GM23338 (cell line): ENCODE data around the gene AFTPH. TPM values are rescaled to one million over a fixed set of nuclear protein-coding genes. Genes with fewer than 3 reads are reported as not detected.

Source experiments
- ATAC-seq: fragments of 200-7000 bp; cut with Tn5 transposase; 3 replicates; pipeline ENCODE4 v1.9.1; 2020
- DNase-seq: peaks from one replicate; pipeline ENCODE4 v3.0.0-alpha.2; 2015; ENCODE audit warnings: low spot score
- H2AFZ ChIP-seq: fragments of 200-600 bp; sonication (generic); 2 replicates; pipeline ENCODE4 v1.8.0; 2016; ENCODE audit warnings: antibody characterized with exemption, mild to moderate bottlenecking, moderate library complexity
- H3F3A ChIP-seq: fragments of 200-600 bp; sonication (generic); replicated peaks from 2 replicates; pipeline ENCODE4 v1.8.0; 2017; ENCODE audit warnings: antibody characterized with exemption, mixed run types, low read depth
- H3K27ac ChIP-seq: fragments of 200-600 bp; sonication (generic); 2 replicates; pipeline ENCODE4 v1.6.1; 2016; ENCODE audit warnings: low read depth
- H3K27me3 ChIP-seq: fragments of 200-600 bp; sonication (generic); 2 replicates; pipeline ENCODE4 v1.8.0; 2016; ENCODE audit warnings: mild to moderate bottlenecking, mixed run types, moderate library complexity; ENCODE audit not compliant: insufficient read depth
- H3K36me3 ChIP-seq: fragments of 200-600 bp; sonication (generic); 2 replicates; pipeline ENCODE4 v1.8.0; 2016; ENCODE audit warnings: mild to moderate bottlenecking; ENCODE audit not compliant: insufficient read depth
- H3K4me1 ChIP-seq: fragments of 200-600 bp; sonication (generic); 2 replicates; pipeline ENCODE4 v1.8.0; 2016; ENCODE audit warnings: mild to moderate bottlenecking, moderate library complexity; ENCODE audit not compliant: insufficient read depth
- H3K4me2 ChIP-seq: fragments of 200-600 bp; sonication (generic); 2 replicates; pipeline ENCODE4 v1.7.1; 2017; ENCODE audit warnings: mixed run types
- H3K4me3 ChIP-seq: fragments of 200-600 bp; sonication (generic); 2 replicates; pipeline ENCODE4 v1.6.1; 2016; ENCODE audit warnings: mixed run types
- H3K79me2 ChIP-seq: fragments of 200-600 bp; sonication (generic); replicated peaks from 2 replicates; pipeline ENCODE4 v1.8.0; 2017; ENCODE audit warnings: mild to moderate bottlenecking; ENCODE audit not compliant: insufficient read depth
- H3K9me2 ChIP-seq: fragments of 200-600 bp; sonication (generic); 2 replicates; pipeline ENCODE4 v1.8.0; 2017; ENCODE audit not compliant: insufficient read depth
- H4K20me1 ChIP-seq: fragments of 200-600 bp; sonication (generic); replicated peaks from 2 replicates; pipeline ENCODE4 v1.8.0; 2017; ENCODE audit warnings: mild to moderate bottlenecking; ENCODE audit not compliant: insufficient read depth
- H3K27ac Mint-ChIP-seq: 2 replicates; pipeline ENCODE4 v1.8.0; 2020; ENCODE audit warnings: inconsistent platforms, mild to moderate bottlenecking, moderate library complexity, mixed read lengths
- H3K27me3 Mint-ChIP-seq: 3 replicates; pipeline ENCODE4 v1.8.0; 2022; ENCODE audit warnings: low read depth, mild to moderate bottlenecking, moderate library complexity, mixed read lengths, inconsistent platforms; ENCODE audit not compliant: insufficient read depth, poor library complexity
- H3K36me3 Mint-ChIP-seq: 3 replicates; pipeline ENCODE4 v1.8.0; 2021; ENCODE audit warnings: low read depth, mild to moderate bottlenecking, inconsistent platforms, moderate library complexity, mixed read lengths
- H3K4me1 Mint-ChIP-seq: 3 replicates; pipeline ENCODE4 v1.8.0; 2020; ENCODE audit warnings: mild to moderate bottlenecking, inconsistent platforms, mixed read lengths
- H3K4me3 Mint-ChIP-seq: 3 replicates; pipeline ENCODE4 v1.8.0; 2021; ENCODE audit warnings: moderate library complexity, mild to moderate bottlenecking, inconsistent platforms, mixed read lengths
- H3K9me3 Mint-ChIP-seq: 3 replicates; pipeline ENCODE4 v1.8.0; 2020; ENCODE audit warnings: moderate library complexity, mild to moderate bottlenecking, inconsistent platforms, mixed read lengths
- CREB1 ChIP-seq: fragments of 250-450 bp; sonication (Bioruptor Pico); IDR thresholded peaks from 2 replicates; pipeline ENCODE4 v1.5.0; 2020; ENCODE audit warnings: low read depth, mild to moderate bottlenecking, moderate library complexity
- EZH2 ChIP-seq: fragments of 200-600 bp; sonication (generic); IDR thresholded peaks from one replicate; pipeline ENCODE4 v1.8.0; 2017; ENCODE audit warnings: antibody characterized with exemption, mild to moderate bottlenecking, low read depth; ENCODE audit not compliant: unreplicated experiment
- EZH2phosphoT487 ChIP-seq: fragments of 200-600 bp; sonication (generic); IDR thresholded peaks from one replicate; pipeline ENCODE4 v1.8.1; 2018; ENCODE audit warnings: antibody characterized with exemption; ENCODE audit not compliant: unreplicated experiment
- JUNB ChIP-seq: IDR thresholded peaks from one replicate; pipeline ENCODE4 v1.6.1; 2016; ENCODE audit warnings: antibody characterized with exemption; ENCODE audit not compliant: unreplicated experiment
- NANOG ChIP-seq: IDR thresholded peaks from 2 replicates; pipeline ENCODE4 v1.6.1; 2016; ENCODE audit warnings: antibody characterized with exemption, borderline replicate concordance
- POLR2AphosphoS5 ChIP-seq: IDR thresholded peaks from 2 replicates; pipeline ENCODE4 v1.6.1; 2016; ENCODE audit warnings: antibody characterized with exemption, low read depth
- REST ChIP-seq: IDR thresholded peaks from one replicate; pipeline ENCODE4 v1.6.1; 2018; ENCODE audit warnings: antibody characterized with exemption; ENCODE audit not compliant: unreplicated experiment
- STAT1 ChIP-seq: IDR thresholded peaks from one replicate; pipeline ENCODE4 v1.6.1; 2016; ENCODE audit warnings: antibody characterized with exemption; ENCODE audit not compliant: unreplicated experiment
- ZNF114 ChIP-seq: fragments of 250-450 bp; sonication (Bioruptor Pico); IDR thresholded peaks from 2 replicates; pipeline ENCODE4 v1.5.0; 2020; ENCODE audit warnings: mild to moderate bottlenecking, moderate library complexity
- ZNF331 ChIP-seq: fragments of 250-450 bp; sonication (Bioruptor Pico); IDR thresholded peaks from 2 replicates; pipeline ENCODE4 v1.5.0; 2020; ENCODE audit warnings: low read depth, mild to moderate bottlenecking, moderate library complexity
- polyA plus RNA-seq: library from polyadenylated mRNA; unstranded; fragments of >200 nt; fragmentation: Nextera tagmentation; extraction: Ambion mirVana; gene quantifications from 2 replicates; pipeline ENCODE4 v1.2.1, GENCODE V29; 2016
- total RNA-seq: library from RNA; depleted of rRNA; stranded (reverse); fragments of >200 nt; shearing (Covaris generic); gene quantifications from 2 replicates; pipeline ENCODE4 v1.2.3, GENCODE V29; 2014
- TF ChIP-seq, protein P1 (sequence below): fragments of 250-450 bp; sonication (Bioruptor Pico); IDR thresholded peaks from 2 replicates; pipeline ENCODE4 v1.5.0; 2020; ENCODE audit warnings: mild to moderate bottlenecking, moderate library complexity
- TF ChIP-seq, protein P2 (sequence below): IDR thresholded peaks from 2 replicates; pipeline ENCODE4 v1.6.1; 2016; ENCODE audit warnings: antibody characterized with exemption
- TF ChIP-seq, protein P3 (sequence below), 2 experiments: fragments of 200-600 bp in 1 of 2; sonication (generic) in 1 of 2; conservative IDR thresholded peaks; 2 replicates each; pipeline versions ENCODE4 v1.5.1 to v1.6.1; 2016 to 2017; ENCODE audit warnings: antibody characterized with exemption in 2 of 2, low read depth in 2 of 2, mild to moderate bottlenecking in 2 of 2, moderate library complexity in 1 of 2

AFTPH gene
- total and polyA plus RNA-seq, 2 experiments from 2014 or later, result 14.9 to 20.6 TPM

- no peak overlapping the region for H3K27ac Mint-ChIP-seq
- no peak overlapping the region for H3K4me2 ChIP-seq
Measured at GRCh38 chr2:64627860-64628841, 104.0 kb downstream of the AFTPH start.

More at GRCh38 chr2:64627860-64628841, 104.0 kb downstream of the AFTPH start:
- Mint-ChIP-seq H3K9me3 (no peaks in the 10 kb centered on the region), H3K27me3 (peaks cover 8% of the 10 kb centered on the region), H3K36me3 (no peaks in the 10 kb centered on the region), H3K4me3 (no peak overlapping the region), H3K4me1 (peaks cover 18% of the 10 kb centered on the region)
- ATAC-seq (no peak), DNase-seq (no peak)
- Histone ChIP-seq H4K20me1 (no peaks in the 10 kb centered on the region), H3K79me2 (no peaks in the 10 kb centered on the region), H3K27ac (no peak overlapping the region), H3K36me3 (no peaks in the 10 kb centered on the region), H2AFZ (no peak overlapping the region), H3F3A (no peaks in the 10 kb centered on the region), H3K4me3 (no peak overlapping the region), H3K27me3 (no peaks in the 10 kb centered on the region), H3K4me1 (0 out of 2 replicates have a peak, but pooled peaks cover 3% of the 10 kb centered on the region), H3K9me2 (no peaks in the 10 kb centered on the region)
- TF ChIP-seq REST (no peak), EZH2 (no peak), EZH2phosphoT487 (no peak), NANOG (no peak), JUNB (no peak), CREB1 (CRISPR knock-in tag) (no peak), POLR2AphosphoS5 (no peak), ZNF331 (no peak), ZNF114 (CRISPR knock-in tag) (no peak), STAT1 (no peak)
- TF ChIP-seq, protein P1, sequence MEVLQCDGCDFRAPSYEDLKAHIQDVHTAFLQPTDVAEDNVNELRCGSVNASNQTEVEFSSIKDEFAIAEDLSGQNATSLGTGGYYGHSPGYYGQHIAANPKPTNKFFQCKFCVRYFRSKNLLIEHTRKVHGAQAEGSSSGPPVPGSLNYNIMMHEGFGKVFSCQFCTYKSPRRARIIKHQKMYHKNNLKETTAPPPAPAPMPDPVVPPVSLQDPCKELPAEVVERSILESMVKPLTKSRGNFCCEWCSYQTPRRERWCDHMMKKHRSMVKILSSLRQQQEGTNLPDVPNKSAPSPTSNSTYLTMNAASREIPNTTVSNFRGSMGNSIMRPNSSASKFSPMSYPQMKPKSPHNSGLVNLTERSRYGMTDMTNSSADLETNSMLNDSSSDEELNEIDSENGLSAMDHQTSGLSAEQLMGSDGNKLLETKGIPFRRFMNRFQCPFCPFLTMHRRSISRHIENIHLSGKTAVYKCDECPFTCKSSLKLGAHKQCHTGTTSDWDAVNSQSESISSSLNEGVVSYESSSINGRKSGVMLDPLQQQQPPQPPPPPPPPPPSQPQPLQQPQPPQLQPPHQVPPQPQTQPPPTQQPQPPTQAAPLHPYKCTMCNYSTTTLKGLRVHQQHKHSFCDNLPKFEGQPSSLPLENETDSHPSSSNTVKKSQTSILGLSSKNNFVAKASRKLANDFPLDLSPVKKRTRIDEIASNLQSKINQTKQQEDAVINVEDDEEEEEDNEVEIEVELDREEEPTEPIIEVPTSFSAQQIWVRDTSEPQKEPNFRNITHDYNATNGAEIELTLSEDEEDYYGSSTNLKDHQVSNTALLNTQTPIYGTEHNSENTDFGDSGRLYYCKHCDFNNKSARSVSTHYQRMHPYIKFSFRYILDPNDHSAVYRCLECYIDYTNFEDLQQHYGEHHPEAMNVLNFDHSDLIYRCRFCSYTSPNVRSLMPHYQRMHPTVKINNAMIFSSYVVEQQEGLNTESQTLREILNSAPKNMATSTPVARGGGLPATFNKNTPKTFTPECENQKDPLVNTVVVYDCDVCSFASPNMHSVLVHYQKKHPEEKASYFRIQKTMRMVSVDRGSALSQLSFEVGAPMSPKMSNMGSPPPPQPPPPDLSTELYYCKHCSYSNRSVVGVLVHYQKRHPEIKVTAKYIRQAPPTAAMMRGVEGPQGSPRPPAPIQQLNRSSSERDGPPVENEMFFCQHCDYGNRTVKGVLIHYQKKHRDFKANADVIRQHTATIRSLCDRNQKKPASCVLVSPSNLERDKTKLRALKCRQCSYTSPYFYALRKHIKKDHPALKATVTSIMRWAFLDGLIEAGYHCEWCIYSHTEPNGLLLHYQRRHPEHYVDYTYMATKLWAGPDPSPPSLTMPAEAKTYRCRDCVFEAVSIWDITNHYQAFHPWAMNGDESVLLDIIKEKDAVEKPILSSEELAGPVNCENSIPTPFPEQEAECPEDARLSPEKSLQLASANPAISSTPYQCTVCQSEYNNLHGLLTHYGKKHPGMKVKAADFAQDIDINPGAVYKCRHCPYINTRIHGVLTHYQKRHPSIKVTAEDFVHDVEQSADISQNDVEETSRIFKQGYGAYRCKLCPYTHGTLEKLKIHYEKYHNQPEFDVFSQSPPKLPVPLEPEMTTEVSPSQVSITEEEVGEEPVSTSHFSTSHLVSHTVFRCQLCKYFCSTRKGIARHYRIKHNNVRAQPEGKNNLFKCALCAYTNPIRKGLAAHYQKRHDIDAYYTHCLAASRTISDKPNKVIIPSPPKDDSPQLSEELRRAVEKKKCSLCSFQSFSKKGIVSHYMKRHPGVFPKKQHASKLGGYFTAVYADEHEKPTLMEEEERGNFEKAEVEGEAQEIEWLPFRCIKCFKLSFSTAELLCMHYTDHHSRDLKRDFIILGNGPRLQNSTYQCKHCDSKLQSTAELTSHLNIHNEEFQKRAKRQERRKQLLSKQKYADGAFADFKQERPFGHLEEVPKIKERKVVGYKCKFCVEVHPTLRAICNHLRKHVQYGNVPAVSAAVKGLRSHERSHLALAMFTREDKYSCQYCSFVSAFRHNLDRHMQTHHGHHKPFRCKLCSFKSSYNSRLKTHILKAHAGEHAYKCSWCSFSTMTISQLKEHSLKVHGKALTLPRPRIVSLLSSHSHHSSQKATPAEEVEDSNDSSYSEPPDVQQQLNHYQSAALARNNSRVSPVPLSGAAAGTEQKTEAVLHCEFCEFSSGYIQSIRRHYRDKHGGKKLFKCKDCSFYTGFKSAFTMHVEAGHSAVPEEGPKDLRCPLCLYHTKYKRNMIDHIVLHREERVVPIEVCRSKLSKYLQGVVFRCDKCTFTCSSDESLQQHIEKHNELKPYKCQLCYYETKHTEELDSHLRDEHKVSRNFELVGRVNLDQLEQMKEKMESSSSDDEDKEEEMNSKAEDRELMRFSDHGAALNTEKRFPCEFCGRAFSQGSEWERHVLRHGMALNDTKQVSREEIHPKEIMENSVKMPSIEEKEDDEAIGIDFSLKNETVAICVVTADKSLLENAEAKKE, result no peak
- TF ChIP-seq, protein P2, sequence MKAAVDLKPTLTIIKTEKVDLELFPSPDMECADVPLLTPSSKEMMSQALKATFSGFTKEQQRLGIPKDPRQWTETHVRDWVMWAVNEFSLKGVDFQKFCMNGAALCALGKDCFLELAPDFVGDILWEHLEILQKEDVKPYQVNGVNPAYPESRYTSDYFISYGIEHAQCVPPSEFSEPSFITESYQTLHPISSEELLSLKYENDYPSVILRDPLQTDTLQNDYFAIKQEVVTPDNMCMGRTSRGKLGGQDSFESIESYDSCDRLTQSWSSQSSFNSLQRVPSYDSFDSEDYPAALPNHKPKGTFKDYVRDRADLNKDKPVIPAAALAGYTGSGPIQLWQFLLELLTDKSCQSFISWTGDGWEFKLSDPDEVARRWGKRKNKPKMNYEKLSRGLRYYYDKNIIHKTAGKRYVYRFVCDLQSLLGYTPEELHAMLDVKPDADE, result no peak
- TF ChIP-seq, protein P3, sequence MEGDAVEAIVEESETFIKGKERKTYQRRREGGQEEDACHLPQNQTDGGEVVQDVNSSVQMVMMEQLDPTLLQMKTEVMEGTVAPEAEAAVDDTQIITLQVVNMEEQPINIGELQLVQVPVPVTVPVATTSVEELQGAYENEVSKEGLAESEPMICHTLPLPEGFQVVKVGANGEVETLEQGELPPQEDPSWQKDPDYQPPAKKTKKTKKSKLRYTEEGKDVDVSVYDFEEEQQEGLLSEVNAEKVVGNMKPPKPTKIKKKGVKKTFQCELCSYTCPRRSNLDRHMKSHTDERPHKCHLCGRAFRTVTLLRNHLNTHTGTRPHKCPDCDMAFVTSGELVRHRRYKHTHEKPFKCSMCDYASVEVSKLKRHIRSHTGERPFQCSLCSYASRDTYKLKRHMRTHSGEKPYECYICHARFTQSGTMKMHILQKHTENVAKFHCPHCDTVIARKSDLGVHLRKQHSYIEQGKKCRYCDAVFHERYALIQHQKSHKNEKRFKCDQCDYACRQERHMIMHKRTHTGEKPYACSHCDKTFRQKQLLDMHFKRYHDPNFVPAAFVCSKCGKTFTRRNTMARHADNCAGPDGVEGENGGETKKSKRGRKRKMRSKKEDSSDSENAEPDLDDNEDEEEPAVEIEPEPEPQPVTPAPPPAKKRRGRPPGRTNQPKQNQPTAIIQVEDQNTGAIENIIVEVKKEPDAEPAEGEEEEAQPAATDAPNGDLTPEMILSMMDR (conservative IDR thresholded peaks at IDR 0.05; ENCODE audit: low read depth in 2 of 2), result no peak
